DND-41 (cell line): ENCODE data around the gene CNTNAP1.
A peak's percentile ranks its signal among the peaks of the same experiment; 100 is the strongest.
"Not testable (repeated sequence)": the region's sequence is repeated elsewhere in the genome, so short reads cannot be mapped to it uniquely, and the experiment has no call there.

ENCODE experiments used
- ATAC-seq: fragments of 200-7000 bp; cut with Tn5 transposase; 3 replicates; pipeline ENCODE4 v1.9.1; 2021; ENCODE audit warnings: low read depth; ENCODE audit not compliant: insufficient read depth
- DNase-seq: peaks from one replicate; pipeline ENCODE4 v3.0.0-alpha.2; 2020
- H2AFZ ChIP-seq: 2 replicates; pipeline ENCODE4 v1.6.0; 2012; ENCODE audit warnings: low read depth, low read length
- H3K27ac ChIP-seq: 2 replicates; pipeline ENCODE4 v1.5.1; 2012; ENCODE audit warnings: low read length, inconsistent platforms
- H3K27me3 ChIP-seq: fragments of 200-600 bp; sonication (generic); 2 replicates; pipeline ENCODE4 v1.6.0; 2012; ENCODE audit warnings: low read length, mild to moderate bottlenecking, inconsistent platforms; ENCODE audit not compliant: insufficient read depth, poor library complexity
- H3K36me3 ChIP-seq: 2 replicates; pipeline ENCODE4 v1.5.1; 2012; ENCODE audit warnings: low read length, inconsistent platforms; ENCODE audit not compliant: insufficient read depth
- H3K4me1 ChIP-seq: 2 replicates; pipeline ENCODE4 v1.5.1; 2012; ENCODE audit warnings: mild to moderate bottlenecking, low read length; ENCODE audit not compliant: insufficient read depth
- H3K4me2 ChIP-seq: 2 replicates; pipeline ENCODE4 v1.6.0; 2012; ENCODE audit warnings: mild to moderate bottlenecking, moderate library complexity, low read length, inconsistent platforms; ENCODE audit not compliant: insufficient read depth
- H3K4me3 ChIP-seq, 2 experiments: fragments of 200-600 bp in 1 of 2; shearing (Covaris generic) in 1 of 2; 2 replicates each; pipeline ENCODE4 v1.5.1; 2012 to 2016; ENCODE audit warnings: inconsistent platforms in 2 of 2, low read length in 2 of 2, mild to moderate bottlenecking in 2 of 2, low read depth in 1 of 2, moderate library complexity in 1 of 2
- H3K79me2 ChIP-seq: 2 replicates; pipeline ENCODE4 v1.6.0; 2012; ENCODE audit warnings: low read length, inconsistent platforms; ENCODE audit not compliant: insufficient read depth
- H3K9ac ChIP-seq: 2 replicates; pipeline ENCODE4 v1.6.0; 2012; ENCODE audit warnings: low read depth, mild to moderate bottlenecking, inconsistent platforms, low read length, moderate library complexity
- H3K9me3 ChIP-seq: 2 replicates; pipeline ENCODE4 v1.5.1; 2012; ENCODE audit warnings: low read length, moderate library complexity, mild to moderate bottlenecking, inconsistent platforms; ENCODE audit not compliant: insufficient read depth, severe bottlenecking
- H4K20me1 ChIP-seq: 2 replicates; pipeline ENCODE4 v1.6.0; 2012; ENCODE audit warnings: low read length; ENCODE audit not compliant: insufficient read depth
- CTCF ChIP-seq: IDR thresholded peaks from 2 replicates; pipeline ENCODE4 v1.5.1; 2012; ENCODE audit warnings: borderline replicate concordance, low read length, moderate library complexity, mild to moderate bottlenecking; ENCODE audit not compliant: poor library complexity, severe bottlenecking; ENCODE audit errors: extremely low read depth
- EZH2 ChIP-seq: IDR thresholded peaks from 3 replicates; pipeline ENCODE4 v1.6.1; 2012; ENCODE audit warnings: borderline replicate concordance, low read depth, mild to moderate bottlenecking, moderate library complexity, low read length, inconsistent platforms; ENCODE audit not compliant: severe bottlenecking

Gene CNTNAP1

GRCh38 chr17:42665581-42666001 lies 16.7 kb upstream of the CNTNAP1 start:
- no peaks in the 10 kb centered on the region for H3K9me3 ChIP-seq
- no peaks in the 10 kb centered on the region for H3K27me3 ChIP-seq
- TF ChIP-seq CTCF, result no peak
- TF ChIP-seq EZH2, result no peak
- H3K79me2 ChIP-seq, result no peaks in the 10 kb centered on the region
- DNase-seq, result no peak
- H3K4me3 ChIP-seq, result no peak overlapping the region
- H3K4me2 ChIP-seq, result no peak overlapping the region
- no peak for ATAC-seq
- no peak overlapping the region for H3K27ac ChIP-seq
- H3K9ac ChIP-seq, result no peak overlapping the region
- H4K20me1 ChIP-seq, result no peaks in the 10 kb centered on the region
- H3K36me3 ChIP-seq, result peaks cover 48% of the 10 kb centered on the region
- peaks cover 3% of the 10 kb centered on the region; the same call in 1 of the 2 replicates for H3K4me1 ChIP-seq
- no peak overlapping the region for H2AFZ ChIP-seq

GRCh38 chr17:42666126-42666525 lies 16.2 kb upstream of the CNTNAP1 start:
- H3K4me3 ChIP-seq, ATAC-seq, H4K20me1 ChIP-seq, H3K27me3 ChIP-seq, H3K27ac ChIP-seq, H3K4me1 ChIP-seq, H3K79me2 ChIP-seq, H3K9me3 ChIP-seq, H2AFZ ChIP-seq, DNase-seq, H3K9ac ChIP-seq, H3K4me2 ChIP-seq: not testable (repeated sequence)
- H3K36me3 ChIP-seq, result peaks cover 50% of the 10 kb centered on the region

GRCh38 chr17:42667088-42667951 lies 15.0 kb upstream of the CNTNAP1 start:
- H3K27me3 ChIP-seq, result no peaks in the 10 kb centered on the region
- no peak overlapping the region for H3K27ac ChIP-seq
- no peaks in the 10 kb centered on the region for H4K20me1 ChIP-seq
- H3K9me3 ChIP-seq, result no peaks in the 10 kb centered on the region
- no peak overlapping the region for H2AFZ ChIP-seq
- ATAC-seq (0 out of 3 replicates have a peak, but pooled peaks have one; percentile 17), DNase-seq (no peak)
- H3K4me2 ChIP-seq, result no peak overlapping the region
- H3K4me3 ChIP-seq, result no peak overlapping the region
- peaks cover 42% of the 10 kb centered on the region for H3K36me3 ChIP-seq
- no peak for TF ChIP-seq EZH2
- no peak for TF ChIP-seq CTCF
- no peaks in the 10 kb centered on the region for H3K4me1 ChIP-seq
- no peaks in the 10 kb centered on the region for H3K79me2 ChIP-seq
- no peak overlapping the region for H3K9ac ChIP-seq

- no peak for ATAC-seq
- peaks cover 39% of the 10 kb centered on the region for H3K36me3 ChIP-seq
- H3K4me3 ChIP-seq, result no peak overlapping the region
- no peak overlapping the region for H3K4me2 ChIP-seq
- no peak for TF ChIP-seq EZH2
- H3K9me3 ChIP-seq, result no peaks in the 10 kb centered on the region
- no peaks in the 10 kb centered on the region for H3K27me3 ChIP-seq
- DNase-seq, result no peak
- 0 out of 2 replicates have a peak, but pooled peaks cover 3% of the 10 kb centered on the region for H4K20me1 ChIP-seq
- peaks cover 4% of the 10 kb centered on the region; the same call in 1 of the 2 replicates for H3K4me1 ChIP-seq
- H2AFZ ChIP-seq, result no peak overlapping the region
- no peak overlapping the region for H3K9ac ChIP-seq
- H3K79me2 ChIP-seq, result no peaks in the 10 kb centered on the region
- H3K27ac ChIP-seq, result no peak overlapping the region
These were observed 12.7 kb upstream of the CNTNAP1 start for GRCh38 chr17:42669705-42669976.
